GM21576 (cell line): Measurements from ENCODE around the gene KMT5B.
"Not testable (repeated sequence)": the region's sequence is repeated elsewhere in the genome, so short reads cannot be mapped to it uniquely, and the experiment has no call there.

Experiments used
- ATAC-seq: cut with Tn5 transposase; IDR thresholded peaks from one replicate; pipeline ENCODE4 v1.9.1; 2021; ENCODE audit warnings: mild to moderate bottlenecking, moderate library complexity; ENCODE audit not compliant: unreplicated experiment

The KMT5B gene

GRCh38 chr11:68213135-68213515 lies at the start of gene KMT5B:
TSS of gene KMT5B (minus strand) at chr11:68213296. CDS start at chr11:68190076, 23,220 bp downstream.
- ATAC-seq, result no peak

DNA sequence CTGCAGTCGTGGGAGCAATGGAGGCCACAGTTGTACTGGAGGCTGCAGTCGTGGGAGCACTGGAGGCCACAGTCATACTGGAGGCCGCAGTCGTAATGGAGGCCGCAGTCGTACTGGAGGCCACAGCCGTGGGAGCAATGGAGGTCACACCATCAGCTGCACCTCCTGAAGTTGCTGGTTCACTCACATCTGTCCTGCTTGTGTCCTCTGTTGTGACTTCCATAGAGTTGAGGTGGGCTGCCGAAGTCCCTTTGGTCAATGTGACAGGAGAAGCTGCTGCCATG lies 49.4 kb upstream of the KMT5B start:
- ATAC-seq, result no peak

- no peak for ATAC-seq
These were observed 48.9 kb upstream of the KMT5B start for GRCh38 chr11:68261749-68262543.

DNA sequence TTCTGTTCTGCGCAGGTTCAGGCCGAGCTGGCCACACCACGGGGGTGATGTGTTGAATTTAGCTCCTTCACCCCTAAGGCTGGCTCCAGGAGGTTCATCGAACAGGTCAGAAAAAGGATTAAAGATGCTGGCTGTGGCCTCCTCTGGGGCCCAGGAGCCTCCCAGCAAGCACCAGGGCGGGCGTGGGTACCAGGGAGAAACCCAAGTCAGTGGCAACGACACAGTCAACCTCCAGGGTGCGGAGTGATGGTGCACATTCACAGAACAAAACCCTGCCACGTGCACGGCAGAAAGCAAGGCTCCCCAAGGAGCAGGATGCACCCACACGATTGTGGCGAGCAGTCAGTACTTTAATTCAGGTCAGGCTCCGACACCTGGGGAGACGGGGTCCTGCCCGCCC lies 47.9 kb upstream of the KMT5B start:
- ATAC-seq, result no peak

- no peak for ATAC-seq
These were observed 47.4 kb upstream of the KMT5B start for GRCh38 chr11:68260484-68260883.

DNA sequence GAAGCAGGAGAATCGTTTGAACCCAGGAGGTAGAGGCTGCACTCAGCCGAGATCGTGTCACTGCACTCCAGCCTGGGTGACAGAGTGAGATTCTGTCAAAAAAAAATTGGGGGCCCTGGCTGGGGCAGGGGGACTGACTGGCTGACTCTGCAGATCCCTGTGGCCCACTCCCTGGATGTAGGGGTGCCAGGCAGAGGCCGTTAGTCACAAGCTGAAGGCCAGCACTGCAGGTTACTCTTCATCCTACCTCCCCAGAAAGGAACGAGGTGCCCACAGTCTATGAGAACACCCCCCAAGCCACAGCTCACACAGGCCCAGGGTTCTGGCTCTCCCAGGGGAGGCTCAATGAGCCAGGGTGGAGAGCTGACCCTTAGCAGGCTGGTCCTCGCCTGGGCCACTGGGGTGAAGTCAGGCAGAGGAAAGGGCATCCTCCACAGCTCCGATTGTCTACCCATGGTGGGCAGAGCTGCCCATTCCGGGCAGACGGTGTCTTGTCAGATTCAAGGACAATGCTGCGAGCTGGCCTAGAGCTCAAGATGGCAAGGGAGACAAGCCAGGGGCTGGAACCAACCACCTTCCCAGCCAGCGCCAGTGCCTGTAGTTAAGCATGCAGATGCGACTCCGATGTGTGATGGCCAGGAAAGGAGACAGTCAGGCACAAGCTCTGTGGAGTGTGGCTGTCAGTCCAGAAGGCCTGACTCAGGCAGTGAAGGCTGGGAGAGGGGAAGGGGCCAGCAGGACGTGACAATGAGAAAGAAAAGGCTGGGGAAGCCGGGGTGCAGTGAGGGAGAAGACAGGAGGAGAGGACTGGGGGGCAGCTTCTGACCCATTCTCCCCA lies 46.2 kb upstream of the KMT5B start:
- ATAC-seq, result no peak

GRCh38 chr11:68258363-68258765 lies 45.3 kb upstream of the KMT5B start:
- ATAC-seq, result no peak

DNA sequence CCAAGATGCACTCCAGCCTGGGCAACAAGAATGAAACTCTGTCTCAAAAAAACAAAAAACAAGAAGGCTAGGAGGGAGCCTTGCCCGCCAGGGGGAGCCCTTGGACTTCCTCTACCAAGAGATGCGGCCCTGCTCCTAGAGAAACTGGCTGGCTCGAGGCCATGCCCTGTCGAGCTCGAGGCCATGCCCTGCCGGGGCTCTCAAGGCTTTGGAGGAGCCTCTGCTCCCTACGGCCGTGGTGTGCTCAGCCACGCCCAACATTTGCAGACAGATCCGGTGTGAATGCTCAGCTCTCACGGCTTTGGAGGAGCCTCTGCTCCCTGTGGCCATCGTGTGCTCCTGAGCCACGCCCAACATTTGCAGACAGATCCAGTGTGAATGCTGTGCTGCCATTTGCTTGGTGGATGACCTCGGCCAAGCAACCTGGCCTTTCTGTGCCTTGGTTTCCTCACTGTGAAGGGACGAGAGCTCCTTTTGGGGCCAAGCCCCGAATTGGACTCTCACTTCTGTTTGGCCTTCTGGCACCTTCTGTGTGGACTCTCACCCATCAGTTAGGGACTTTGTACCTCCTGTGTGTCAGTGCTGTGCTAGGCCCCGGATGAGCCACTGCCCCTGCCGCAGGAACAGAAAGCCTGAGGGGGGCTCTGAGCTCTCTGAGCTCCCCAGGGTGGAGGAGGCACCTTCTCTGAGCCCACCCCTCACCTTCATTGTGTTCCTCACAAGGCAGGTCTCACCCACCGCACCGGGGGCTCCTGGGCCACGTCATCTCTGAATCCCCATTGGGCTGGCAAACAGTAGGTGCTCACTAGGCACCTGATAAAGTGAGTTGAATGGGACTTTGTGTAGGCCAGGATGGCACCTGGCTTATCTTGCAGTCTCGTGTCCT lies 44.6 kb upstream of the KMT5B start:
- no peak for ATAC-seq

GRCh38 chr11:68256331-68256741 lies 43.2 kb upstream of the KMT5B start:
- ATAC-seq, result no peak

GRCh38 chr11:68255526-68255925 lies 42.4 kb upstream of the KMT5B start:
- no peak for ATAC-seq

DNA sequence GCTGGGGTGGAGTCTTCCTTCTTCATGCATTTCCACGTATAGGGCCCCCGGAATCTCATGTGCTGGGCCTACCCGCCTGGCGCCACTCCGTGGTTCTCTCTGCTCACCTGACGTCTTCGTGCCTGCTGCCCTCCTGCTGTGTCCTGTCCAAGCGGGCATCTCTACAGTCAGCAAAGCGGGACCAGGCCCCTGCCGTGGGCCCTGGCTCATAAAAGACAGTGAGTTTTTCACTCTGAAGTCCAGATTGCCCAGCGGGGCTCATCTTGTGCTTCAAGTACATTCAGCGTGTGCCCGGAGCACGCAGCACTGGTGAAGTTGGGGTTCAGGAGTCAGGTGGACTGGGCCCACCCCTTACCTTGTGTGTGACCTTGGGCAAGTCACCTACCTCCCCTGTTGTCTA lies 41.3 kb upstream of the KMT5B start:
- no peak for ATAC-seq

DNA sequence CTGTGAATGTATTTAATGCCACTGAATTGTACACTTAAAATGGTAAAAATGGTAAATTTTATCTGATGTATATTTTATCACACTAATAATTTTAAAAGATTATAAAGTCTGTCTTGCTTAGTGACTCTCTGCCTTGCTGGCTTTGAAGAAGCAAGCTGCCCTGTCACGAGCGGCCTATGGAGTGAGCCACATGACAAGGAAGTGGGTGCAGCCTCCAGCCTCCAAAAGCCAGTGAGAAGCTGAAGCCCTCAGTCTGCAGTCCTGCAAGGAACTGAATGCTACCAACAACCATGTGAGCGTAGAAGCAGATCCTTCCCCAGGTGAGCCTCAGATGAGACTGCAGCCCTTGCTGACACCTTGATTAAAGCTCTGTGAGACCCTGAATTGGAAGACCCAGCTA lies 38.7 kb upstream of the KMT5B start:
- no peak for ATAC-seq

DNA sequence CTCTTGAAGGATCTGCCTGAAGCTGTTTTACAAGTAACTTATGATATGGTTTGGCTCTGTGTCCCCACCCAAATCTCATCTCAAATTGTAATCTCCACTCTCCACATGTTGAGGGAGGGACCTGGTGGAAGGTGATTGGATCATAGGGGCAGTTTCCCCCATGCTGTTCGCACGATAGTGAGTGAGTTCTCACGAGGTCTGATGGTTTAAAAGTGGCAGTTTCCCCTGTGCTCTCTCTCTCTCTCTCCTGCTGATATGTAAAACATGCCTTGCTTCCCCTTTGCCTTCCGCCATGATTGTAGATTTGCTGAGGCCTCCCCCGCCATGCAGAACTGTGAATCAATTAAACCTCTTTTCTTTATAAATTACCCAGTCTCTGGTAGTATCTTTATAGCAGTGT lies 31.8 kb upstream of the KMT5B start:
- not testable (repeated sequence) for ATAC-seq

- ATAC-seq, result not testable (repeated sequence)
These were observed 30.8 kb upstream of the KMT5B start for GRCh38 chr11:68243847-68244246.

- ATAC-seq, result no peak
These were observed 29.5 kb upstream of the KMT5B start for GRCh38 chr11:68242616-68243015.

DNA sequence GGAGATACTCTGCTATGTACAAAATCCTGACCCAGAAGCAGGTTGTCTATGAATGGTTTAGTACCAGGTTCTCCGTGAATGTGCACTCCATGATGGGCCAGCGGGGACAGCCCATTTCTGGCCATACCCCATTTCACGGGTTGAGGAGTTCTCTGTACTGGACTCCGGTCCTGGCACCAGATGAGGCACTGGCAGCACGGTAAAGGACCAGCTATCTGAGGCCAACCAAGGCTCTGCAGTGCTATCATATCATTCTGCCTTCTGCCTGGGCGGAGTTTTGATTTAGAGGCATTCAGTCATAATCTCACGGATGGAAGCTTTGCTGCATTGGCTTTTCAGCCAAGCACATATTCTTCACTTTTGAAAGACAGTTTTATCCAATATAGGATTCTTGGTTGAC lies 18.5 kb upstream of the KMT5B start:
- ATAC-seq, result no peak

DNA sequence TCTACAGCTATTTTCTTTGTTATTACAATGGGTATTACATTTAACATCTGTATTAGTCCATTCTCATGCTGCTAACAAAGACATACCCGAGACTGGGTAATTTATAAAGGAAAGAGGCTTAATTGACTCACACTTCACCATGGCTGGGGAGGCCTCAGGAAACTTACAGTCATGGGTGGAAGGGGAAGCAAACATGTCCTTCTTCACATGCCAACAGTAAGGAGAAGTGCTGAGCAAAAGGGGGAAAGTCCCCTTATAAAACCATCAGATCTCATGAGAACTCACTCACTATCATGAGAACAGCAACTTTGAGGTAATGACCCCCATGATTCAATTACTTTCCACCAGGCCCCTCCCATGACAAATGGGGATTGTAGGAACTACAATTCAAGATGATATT lies 16.5 kb upstream of the KMT5B start:
- no peak for ATAC-seq

GRCh38 chr11:68226421-68226820 lies 13.3 kb upstream of the KMT5B start:
- no peak for ATAC-seq

DNA sequence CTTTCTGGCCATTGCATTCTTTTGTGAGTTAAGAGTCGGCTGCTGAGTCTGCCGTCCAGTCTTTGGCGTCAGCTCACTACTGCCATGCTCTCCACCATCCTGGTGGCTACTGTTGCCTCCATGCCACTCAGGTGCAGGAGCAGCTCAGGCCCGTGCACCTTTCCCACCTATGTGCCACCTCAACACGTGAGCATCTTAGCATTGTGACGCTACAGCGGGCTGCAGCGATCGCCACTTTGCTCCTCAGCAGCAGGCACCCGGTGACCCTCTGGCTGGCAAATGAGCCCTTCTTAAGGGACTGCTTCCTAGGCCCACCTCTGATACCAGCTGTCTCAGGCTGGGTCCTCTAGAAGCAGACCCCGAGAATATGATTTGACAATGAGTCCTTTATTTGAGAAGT lies 11.5 kb upstream of the KMT5B start:
- no peak for ATAC-seq

DNA sequence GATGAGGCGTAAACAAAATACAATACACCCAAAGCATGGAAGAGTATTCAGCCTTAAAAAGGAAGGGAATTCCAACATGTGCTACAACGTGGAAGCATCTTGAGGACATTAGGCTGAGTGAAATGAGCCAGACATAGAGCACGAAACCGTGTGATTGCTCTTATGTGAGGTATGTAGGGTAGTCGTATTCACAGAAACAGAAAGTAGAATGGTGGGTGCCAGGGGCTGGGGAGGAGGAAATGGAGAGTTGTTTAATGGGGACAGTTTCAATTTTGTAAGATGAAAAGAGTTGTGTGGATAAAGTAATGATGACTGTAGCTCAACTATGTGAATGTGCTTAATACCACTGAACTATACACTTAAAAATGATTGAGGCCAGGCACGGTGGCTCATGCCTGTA lies 10.2 kb upstream of the KMT5B start:
- no peak for ATAC-seq

DNA sequence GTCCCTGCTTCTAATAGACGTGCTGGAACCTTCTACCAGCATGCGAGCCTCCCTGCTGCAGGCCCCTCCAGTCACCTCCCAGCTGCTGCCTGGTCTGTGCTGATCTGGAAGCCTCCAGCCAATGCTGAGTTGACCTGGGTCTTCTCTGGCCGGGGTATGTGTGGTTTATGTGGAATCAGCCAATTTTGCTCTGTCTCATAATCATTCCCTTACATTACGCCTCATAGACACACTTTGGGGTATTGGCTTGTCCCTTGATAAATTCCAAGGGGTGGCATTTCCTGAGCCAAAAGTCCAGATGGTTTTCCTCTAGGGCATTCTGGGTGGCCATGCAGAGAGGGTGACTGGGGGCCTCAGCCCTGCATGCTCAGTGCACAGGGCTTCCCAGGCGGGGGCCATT lies 8.3 kb upstream of the KMT5B start:
- ATAC-seq, result no peak
